Activated T-cell treated with anti-CD3 and anti-CD28 coated beads, Interleukin-2, amount 50 U/mL, for 48 hours (primary cell): ENCODE data around the gene FOXI2.
A peak's percentile ranks its signal among the peaks of the same experiment; 100 is the strongest.

Experiments used
- DNase-seq, 2 experiments: peaks; one replicate each; pipeline ENCODE4 v3.0.0-alpha.2; 2020

Gene FOXI2

DNA sequence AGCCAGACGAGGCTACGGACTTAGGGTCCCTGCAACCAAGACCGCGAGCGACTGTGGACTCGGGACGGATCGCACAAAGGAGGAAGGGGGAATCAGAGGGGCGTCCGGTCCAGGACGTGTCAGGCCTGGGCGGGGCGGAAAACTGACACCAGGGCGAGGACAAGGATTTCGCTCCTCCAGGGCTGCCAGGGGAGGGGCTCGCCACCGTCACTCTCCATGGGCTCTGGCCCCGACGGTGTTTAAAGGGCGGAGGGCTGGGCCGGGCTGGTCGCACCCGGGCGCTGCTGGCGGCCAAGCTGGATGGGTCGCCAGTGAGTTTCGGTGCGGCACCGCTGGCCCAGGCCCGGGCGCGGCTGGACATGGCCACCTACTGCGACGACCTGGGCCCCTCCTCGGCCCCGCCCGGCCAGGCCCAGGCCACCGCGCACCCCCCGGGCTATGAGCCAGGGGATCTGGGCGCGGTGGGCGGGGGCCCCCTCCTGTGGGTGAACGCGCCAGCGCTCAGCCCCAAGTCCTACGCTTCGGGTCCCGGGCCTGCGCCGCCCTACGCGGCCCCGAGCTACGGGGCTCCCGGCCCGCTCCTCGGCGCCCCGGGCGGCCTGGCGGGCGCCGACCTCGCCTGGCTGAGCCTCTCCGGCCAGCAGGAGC is at the start of gene FOXI2:
TSS of gene FOXI2 (plus strand) at position 271 of the 648 bp plus-strand sequence. CDS start at position 360, 89 bp downstream.
- no peak for DNase-seq

DNA sequence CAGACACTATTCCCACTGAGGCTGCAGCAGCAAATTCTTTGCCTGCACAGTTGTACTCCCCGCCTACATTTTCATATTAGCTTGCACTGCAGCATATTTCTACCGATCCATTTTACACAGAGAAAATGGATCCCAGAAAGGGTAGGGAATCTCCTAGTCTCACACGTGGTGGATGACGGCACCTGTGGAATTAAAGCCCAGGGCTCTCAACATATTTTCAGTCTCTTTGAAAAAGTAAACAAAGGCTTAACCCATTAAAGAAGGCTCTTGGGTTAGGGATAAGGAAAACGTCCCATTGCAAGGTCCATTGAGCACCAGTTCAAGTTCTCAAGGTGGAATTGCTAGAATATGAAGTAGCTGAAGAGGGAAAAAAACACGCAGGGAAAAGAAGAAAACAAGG is 49.4 kb upstream of the FOXI2 start:
- no peak for DNase-seq

DNA sequence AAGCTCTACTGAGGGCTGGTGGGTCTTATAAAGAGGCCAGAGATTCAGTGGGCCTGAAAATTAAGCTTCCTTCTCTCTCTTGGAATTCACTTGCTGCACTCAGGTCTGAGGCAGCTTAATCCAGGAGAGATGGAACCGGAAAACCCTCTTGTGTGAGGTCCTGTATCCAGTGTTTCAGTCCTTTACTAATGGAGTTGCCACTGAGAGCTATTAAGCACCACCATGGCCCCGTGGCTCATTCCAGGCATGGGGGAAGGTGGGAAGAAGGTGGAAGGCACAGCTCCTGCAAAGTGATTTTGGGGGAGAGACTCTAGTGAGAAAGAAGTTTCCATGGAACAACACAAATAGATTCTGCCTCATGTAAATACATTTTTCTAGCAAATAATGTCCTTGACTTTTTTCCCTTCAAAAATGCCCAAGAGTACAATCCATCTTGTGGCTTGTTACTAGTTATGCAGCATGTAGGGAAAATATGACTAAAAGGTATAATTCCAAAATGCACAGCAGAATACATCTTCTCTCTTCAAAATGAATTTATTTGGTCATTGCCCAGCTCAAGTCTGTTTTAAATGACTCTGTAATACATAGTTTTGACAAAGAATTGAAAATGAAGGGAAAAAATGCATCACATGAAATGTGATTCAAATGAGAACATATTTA is 46.7 kb upstream of the FOXI2 start:
- DNase-seq, result no peak

DNA sequence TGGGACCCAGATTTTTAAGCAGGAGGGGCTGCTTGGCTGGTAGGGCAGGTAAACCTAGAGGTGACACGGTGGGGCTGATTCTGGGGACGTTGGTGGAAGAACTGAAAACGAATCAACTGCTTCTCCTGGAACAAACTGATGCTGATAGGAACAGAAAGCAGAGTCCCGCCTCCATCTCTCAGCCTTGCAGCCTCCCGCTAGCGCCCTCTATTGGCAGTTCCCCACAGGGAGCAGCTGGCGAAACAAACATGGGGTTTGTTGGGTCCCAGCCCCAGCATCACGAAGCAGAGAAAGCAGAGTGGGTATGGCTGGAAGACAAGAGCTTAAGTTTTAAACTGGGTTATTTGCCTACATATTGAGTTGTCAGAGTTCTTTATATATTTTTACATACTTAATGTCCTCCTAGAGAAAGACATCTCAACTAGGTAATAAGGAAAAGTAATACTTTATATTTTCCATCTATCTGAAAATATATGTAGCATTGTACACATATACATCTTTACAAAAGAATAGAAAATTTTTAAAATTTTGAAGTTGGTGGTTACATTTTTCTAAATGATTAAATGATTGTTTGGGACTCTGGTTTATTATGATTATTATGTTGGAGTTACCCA is 42.3 kb upstream of the FOXI2 start:
- DNase-seq, result peak; percentile 57 to 65

DNA sequence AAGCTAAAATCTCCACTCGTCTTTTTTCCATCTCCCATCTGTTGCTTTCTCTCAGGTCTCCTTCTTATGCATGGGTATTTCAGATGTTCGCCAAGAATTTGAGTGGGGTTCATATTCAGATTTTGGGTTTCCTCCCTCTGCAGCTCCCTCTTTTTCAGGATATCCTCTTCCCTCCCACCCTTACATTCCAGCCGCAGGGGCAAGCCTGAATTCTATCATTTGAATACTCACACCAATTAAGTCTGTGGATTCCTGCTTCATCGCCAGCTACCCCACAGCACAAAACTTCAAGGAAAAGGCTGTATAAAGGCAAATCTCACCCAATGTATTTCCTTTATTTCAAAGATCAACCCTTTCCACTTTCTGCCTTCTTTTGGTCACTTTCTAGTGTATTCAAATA is 41.6 kb upstream of the FOXI2 start:
- no peak for DNase-seq

GRCh38 chr10:127698886-127699285 is 38.1 kb upstream of the FOXI2 start:
- DNase-seq, result no peak

- no peak for DNase-seq
Observed at GRCh38 chr10:127699311-127699710, 37.7 kb upstream of the FOXI2 start.

DNA sequence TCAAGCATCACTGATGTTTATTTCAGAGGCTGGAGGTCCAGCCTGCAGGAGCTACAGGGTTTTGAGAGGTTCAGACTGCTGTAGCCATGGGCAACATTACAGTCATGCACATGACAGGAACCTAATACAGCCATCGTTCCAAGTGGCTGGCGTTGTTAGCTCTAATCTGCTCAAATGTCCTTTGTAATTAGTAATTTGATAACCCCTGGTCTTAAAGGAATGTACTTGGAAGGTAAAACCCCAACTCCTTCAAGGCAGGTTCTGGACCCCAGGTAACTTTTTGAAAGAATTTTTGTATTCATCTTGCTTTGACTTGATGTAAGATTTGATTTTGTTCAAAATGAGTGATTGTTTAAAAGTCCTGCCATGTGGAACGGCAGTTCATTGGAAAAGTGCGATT is 34.7 kb upstream of the FOXI2 start:
- no peak for DNase-seq

- DNase-seq, result no peak
Observed at GRCh38 chr10:127715249-127715648, 21.7 kb upstream of the FOXI2 start.

DNA sequence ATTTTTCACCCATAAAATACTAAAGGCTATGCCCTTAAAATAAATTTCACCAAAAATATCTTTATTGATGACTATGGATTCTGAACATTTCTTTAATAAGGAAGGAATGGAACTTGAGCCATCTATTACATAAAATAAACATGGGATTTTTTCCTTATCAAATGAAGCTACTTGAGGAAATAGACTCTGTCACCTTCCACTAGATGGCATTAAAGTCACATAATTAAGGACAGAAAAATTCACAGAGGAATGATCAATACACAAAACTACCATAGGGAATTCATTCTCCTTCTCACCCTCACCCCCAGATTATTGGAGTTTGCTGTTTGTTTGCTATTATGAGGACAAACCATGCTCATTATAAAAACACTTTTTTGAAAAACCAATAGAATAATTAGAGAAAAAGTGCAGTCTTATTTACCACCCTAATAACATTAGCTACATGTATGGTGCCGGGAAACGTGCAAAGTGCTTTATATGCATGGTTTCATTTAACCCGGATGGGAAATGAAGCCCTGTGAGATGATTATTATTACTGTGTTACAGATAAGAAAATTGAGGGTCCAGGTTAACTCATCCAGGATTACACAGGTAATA is 21.1 kb upstream of the FOXI2 start:
- DNase-seq, result no peak

- no peak for DNase-seq
Observed at GRCh38 chr10:127720142-127720541, 16.8 kb upstream of the FOXI2 start.

DNA sequence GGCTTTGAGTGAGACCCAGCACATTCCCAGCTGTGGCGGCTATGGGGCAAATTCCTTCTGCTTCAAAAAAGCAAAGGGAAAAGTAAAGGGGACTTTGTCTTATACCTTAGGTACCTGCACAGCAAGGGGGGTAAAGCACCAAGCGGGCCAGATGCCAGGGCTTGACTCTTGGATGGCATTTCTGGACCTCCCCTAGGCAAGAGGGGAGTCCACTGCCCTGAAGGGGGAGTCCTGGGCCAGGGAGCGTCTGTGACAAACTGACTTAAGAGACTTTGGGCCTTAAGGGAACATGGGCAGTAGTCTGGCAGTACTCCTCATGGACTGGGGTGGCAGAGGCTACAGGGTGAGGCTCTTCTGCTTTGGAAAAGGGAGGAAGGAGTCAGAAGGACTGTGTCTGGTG is 16.1 kb upstream of the FOXI2 start:
- DNase-seq, result no peak

DNA sequence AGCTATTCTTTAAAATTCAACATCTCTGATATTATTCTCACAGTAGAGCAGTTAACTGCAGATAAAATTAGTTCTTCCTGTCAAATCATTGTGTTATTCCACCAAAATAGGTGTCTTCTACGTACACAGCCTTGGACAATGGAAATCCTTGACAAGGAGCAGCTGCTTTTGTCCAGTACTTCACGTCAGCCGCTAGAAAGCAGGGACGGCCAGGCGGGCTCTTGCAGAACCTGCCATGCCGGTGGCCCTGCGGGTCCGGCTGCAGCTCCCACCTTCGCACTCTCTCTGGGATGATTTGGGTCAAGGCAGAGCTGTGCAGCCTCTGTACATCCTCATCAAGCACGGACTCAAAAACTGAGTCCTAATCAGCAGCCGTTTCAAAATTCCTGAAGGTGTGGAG is 2.2 kb upstream of the FOXI2 start:
- DNase-seq, result no peak

GRCh38 chr10:127735156-127735555 is 1.8 kb upstream of the FOXI2 start:
- no peak for DNase-seq

DNA sequence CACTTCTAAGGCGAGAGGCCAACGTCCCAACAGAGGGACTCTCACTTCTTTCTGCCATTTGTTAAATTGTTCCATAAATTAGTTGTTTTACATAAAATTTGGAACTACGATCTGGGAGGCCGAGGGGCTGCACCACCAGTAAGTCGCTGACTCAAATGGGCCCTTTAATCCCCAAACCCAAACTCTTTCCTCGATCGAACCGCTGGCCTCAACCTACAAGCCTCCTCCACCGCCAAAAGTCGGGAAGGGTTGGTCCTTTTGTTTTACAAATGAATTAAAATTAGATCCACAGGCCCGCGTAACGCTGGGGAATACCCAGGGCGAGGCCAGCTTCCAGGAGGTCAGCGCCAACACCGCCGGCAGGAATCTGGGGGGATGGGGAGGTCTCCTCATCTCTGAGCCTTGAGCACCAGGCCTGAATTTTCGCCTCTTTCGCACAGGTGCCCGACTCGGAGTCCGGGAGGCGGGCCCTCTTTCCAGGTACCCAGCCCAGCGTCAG is 1.2 kb upstream of the FOXI2 start:
- no peak for DNase-seq

GRCh38 chr10:127736222-127736914 is 617 bp upstream of the FOXI2 start:
- DNase-seq, result no peak

GRCh38 chr10:127737563-127738511 is 852 bp downstream of the FOXI2 start:
- DNase-seq, result no peak

GRCh38 chr10:127738512-127739424 is 1.8 kb downstream of the FOXI2 start:
- no peak for DNase-seq

DNA sequence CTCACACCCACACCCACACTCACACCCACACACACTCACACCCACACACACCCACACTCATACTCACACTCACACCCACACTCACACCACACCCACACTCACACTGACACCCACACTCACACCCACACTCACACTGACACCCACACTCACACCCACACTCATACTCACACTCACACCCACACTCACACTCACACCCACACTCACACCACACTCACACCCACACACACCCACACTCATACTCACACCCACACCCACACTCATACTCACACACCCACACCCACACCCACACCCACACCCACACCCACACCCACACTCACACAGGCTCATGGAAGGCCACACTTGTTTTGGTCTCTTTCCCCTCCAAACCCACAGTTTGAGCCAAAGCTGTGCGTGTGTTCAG is 2.9 kb downstream of the FOXI2 start:
- DNase-seq, result no peak

- DNase-seq, result no peak
Observed at GRCh38 chr10:127740596-127740995, 3.6 kb downstream of the FOXI2 start.

- no peak for DNase-seq
Observed at GRCh38 chr10:127743205-127743604, 6.2 kb downstream of the FOXI2 start.
